GM12801 (cell line): ENCODE measurements around the gene VAV1.

ENCODE experiments used
- CTCF ChIP-seq: IDR thresholded peaks from one replicate; pipeline ENCODE4 v1.5.1; 2011; ENCODE audit warnings: control low read depth; ENCODE audit not compliant: insufficient read length; ENCODE audit errors: extremely low read depth

The VAV1 gene

DNA sequence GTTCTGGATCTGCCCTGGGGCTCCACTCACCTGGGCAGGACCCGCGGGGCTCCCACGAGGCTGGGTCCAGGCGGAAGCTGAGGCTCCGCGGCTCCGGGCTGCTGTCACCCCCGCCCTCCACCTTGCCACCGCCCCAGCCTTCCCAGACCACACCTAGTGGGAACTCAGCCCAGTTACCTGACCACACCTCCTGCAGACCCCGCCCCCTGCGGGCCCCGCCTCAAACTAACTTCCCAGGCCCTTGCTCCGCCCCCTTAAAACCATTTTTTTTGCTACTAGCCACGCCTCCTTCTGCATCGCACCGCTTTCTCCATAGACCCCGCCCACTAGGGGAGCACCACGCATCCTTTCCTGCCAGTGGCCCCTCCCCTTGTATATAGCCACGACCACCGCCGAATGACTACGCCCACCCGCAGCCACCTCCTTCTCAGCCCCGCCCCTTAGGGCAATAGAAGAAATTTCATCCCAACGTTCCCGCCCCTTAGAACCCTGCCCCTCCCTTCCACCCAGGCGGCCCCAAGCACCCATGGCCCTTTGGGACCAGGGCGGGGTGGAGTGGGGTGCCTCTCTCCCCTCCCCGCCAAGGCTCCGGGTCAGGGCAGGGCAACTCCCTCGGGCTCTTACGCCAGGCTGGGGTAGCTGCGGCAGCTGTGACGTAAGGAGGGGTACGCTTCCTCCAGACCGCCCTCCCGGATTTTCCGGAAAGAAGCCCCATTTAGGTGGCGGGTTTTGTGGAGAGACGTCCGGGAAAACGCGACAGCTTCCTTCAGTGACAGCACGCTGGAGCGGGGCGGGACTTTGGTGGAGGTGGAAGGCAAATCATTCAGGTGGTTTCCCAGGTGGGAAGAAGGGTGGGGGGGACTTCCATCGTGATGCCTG lies 4.9 kb upstream of the VAV1 start, which contains the start of gene SH2D3A:
TSS of gene SH2D3A (minus strand) at position 79 of the 879 bp plus-strand sequence. CDS start 3,687 bp downstream, outside the sequence.
- no peak for TF ChIP-seq CTCF

DNA sequence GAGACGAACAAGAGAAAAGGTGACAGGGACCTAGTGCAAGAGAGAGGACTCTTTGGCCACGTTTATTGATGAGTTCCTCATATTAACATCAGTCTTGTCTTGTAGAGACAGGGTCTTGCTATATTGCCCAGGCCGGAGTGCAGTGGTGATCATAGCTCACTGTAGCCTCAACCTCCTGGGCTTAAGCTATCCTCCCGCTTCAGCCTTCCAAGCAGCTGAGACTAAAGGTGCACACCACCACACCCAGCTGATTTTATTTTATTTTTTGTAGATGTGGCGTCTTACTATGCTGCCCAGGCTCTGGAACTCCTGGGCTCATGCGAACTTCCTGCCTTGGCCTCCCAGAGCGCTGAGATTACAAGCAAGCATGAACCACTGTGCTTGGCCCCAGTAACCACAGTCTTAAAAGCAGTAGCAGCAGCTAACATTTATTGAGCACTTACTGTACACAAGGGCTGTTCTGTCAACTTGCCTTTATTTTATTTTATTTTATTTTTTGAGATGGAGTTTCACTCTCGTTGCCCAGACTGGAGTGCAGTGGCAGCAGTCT lies 4.2 kb upstream of the VAV1 start:
- TF ChIP-seq CTCF, result no peak

DNA sequence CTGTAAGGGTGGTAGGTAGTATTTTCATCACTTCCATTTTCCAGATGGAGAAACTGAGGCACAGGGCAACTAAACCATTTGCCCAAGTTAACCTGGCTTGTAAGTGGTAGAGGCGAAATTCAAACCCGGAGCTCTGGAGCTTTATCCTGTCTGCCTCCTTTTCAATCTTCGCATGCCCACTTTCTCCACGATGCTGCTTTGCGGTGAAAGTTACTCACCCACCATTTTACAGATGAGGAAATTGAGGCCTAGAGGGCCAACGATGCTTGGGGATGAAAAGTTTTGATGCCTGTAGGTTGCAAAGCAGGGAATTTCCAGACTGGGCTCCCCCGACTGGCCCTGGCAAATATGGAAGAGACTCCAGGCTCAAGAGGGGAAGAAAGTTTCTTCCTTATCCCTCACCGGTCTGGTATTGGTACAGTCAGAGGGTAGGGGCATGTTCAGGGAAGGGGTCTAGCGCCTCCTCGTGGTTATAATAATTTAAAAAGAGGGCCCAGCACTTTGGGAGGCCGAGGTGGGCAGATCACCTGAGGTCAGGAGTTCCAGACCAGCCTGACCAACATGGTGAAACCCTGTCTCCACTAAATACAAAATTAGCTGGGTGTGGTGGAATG lies 3.4 kb upstream of the VAV1 start:
- no peak for TF ChIP-seq CTCF

- no peak for TF ChIP-seq CTCF
Observed at GRCh38 chr19:6772866-6773322, 386 bp downstream of the VAV1 start.

DNA sequence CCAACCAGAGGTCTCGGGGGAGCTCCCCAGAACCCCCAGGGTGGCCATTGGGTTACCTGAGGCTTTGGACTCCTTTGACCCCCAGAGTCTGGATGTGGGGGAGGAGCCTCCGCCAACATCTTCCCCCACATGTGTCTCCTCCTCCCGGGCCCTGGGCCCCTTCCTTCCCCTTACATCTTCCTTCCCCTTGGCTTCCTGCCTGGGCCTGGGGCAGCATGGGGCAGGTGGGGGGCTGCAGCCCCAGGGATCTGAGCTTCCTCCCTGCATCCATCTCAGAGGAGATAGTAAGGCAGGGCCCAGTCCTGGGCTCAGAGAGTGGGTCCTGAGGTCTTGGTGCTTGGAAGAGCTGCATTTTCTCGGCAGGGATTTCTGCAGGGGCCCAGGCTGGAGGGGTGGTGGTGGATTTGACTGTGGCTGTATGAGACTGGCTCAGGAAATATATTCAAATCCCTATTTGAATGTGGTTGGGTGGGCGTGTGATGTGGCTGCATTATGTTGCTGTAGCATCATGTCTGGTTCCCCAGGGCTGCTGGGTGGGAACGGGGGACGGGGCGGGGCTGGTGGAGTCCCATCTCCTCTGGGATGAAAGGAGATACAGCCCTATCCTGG lies 919 bp downstream of the VAV1 start:
- no peak for TF ChIP-seq CTCF

DNA sequence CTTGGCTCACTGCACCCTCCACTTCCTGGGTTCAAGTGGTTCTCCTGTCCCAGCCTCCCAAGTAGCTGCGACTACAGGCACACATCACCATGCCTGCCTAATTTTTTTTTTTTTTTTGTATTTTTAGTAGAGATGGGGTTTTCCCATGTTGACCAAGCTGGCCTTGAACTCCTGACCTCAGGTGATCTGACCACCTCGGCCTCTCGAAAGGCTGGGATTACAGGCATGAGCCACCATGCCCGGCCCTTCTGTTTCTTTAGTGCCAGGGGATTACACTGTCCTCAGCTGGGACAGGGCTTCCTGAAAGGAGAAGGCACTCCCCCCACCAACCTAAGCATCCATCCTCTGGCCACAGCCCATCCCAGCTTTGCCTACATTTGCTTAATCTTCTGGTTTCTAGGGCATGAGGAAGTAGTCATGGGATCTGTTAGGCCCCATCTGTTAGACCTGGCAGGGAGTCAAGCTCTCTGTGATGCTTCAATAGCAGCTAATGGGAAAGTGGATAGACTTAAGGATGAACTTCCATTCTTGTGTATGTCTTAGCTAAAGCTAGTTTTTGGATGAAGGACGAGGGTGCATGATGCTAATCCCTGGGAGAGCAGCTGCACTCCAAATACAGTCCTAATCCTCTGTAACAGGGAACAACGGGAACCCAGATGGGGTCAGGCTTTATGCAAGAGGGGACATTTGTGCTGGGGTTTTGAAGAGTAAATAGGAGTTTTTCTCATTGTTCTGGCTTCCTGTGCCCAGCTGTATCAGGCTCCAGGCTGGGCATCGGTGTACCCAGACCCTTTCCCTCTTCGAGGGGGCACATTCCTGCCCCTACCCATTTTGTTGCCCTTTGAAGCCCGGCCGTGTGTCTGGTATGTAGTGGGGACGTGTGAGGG lies 2.6 kb downstream of the VAV1 start:
- no peak for TF ChIP-seq CTCF
